ENCODE measurements around the gene ZNF611. TPM values are rescaled to one million over a fixed set of nuclear protein-coding genes. Genes with fewer than 3 reads are reported as not detected.

The ZNF611 gene
- polyA plus RNA-seq, 1 of the 3 experiments (the other 2 are of a cell fraction), result 2.6 TPM

- TF ChIP-seq SMC3 (IDR thresholded peaks at IDR 0.05; ENCODE audit: low read depth, low read length), result no peak
- no peak for TF ChIP-seq NFIC (IDR thresholded peaks at IDR 0.05; ENCODE audit: borderline replicate concordance)
- no peak for TF ChIP-seq SIN3A (IDR thresholded peaks at IDR 0.05; ENCODE audit: borderline replicate concordance, low read depth, low read length)
- TF ChIP-seq FOXM1 (IDR thresholded peaks at IDR 0.05; ENCODE audit: low read depth), result no peak
- no peak for TF ChIP-seq ELF1 (IDR thresholded peaks at IDR 0.05)
- no peak for TF ChIP-seq USF2 (IDR thresholded peaks at IDR 0.05; ENCODE audit: borderline replicate concordance, low read depth, low read length)
- TF ChIP-seq EZH2phosphoT487 (IDR thresholded peaks at IDR 0.05; ENCODE audit: borderline replicate concordance, low read depth), result no peak
- no peak for TF ChIP-seq GATA2 (CRISPR knock-in tag; IDR thresholded peaks at IDR 0.05)
- TF ChIP-seq RAD21 (IDR thresholded peaks at IDR 0.05; ENCODE audit: low read length), result no peak
- no peak for TF ChIP-seq IRF3 (IDR thresholded peaks at IDR 0.05; ENCODE audit: low read depth, low read length)
- no peak for TF ChIP-seq ZBTB33 (IDR thresholded peaks at IDR 0.05; ENCODE audit: borderline replicate concordance, low read depth)
- TF ChIP-seq FOXJ3 (CRISPR knock-in tag; IDR thresholded peaks at IDR 0.05), result no peak
These were observed 81.7 kb downstream of the ZNF611 start for GRCh38 chr19:52653161-52653560.

More at GRCh38 chr19:52653161-52653560, 81.7 kb downstream of the ZNF611 start:
- peaks cover 0 to 5% of the 10 kb centered on the region in 2 experiments; a peak in 1 of 4 replicates for H3K4me1 ChIP-seq (ENCODE audit: control insufficient read depth in 1 of 2, insufficient read depth in 2 of 2, low read depth in 1 of 2, low read length in 1 of 2)
- H3K9me2 ChIP-seq, result no peaks in the 10 kb centered on the region
- DNase-seq, result no peak
- ChIA-PET POLR2A (no interaction called here), CTCF (interaction anchor here (1.2 kb wide), 1 partner anchor 13 kb away, joined by 3 read pairs; no protein-coding TSS in a partner anchor)
- no peak overlapping the region for H2AFZ ChIP-seq (ENCODE audit: low read depth)
- 80% methylated on average over 4 of the region's 4 CpGs for WGBS (ENCODE audit: low lambda C conversion rate)
- H3K27ac ChIP-seq (ENCODE audit: low read depth in 2 of 2, low read length in 1 of 2), result no peak overlapping the region
- no peaks in the 10 kb centered on the region for H3K27me3 ChIP-seq (ENCODE audit: insufficient read depth)
- no peaks in the 10 kb centered on the region for H4K20me1 ChIP-seq (ENCODE audit: insufficient read depth)
- H3K4me2 ChIP-seq, result no peak overlapping the region
- peaks cover 6% of the 10 kb centered on the region for H3F3A ChIP-seq (replicated peaks; ENCODE audit: insufficient read depth)
- no peaks in the 10 kb centered on the region for H3K79me2 ChIP-seq (ENCODE audit: insufficient read depth)
- H3K4me3 ChIP-seq (ENCODE audit: low read depth in 2 of 2, low read length in 1 of 2), result no peak overlapping the region
- no peak overlapping the region for H3K9ac ChIP-seq
- H3K36me3 ChIP-seq (replicated peaks in 1 of 2; ENCODE audit: control insufficient read depth in 1 of 2, insufficient read depth in 2 of 2, low read length in 1 of 2), result peaks cover 7 to 59% of the 10 kb centered on the region in 2 experiments
- no peaks in the 10 kb centered on the region for H3K9me3 ChIP-seq

Other genes starting within 250 kb of the ZNF611 start
- 3.3 and 4.4 TPM in 2 replicates for gene ZNF808, start 207.4 kb downstream of the ZNF611 start, polyA plus RNA-seq (2012; rRNA removed)
- gene ZNF701, start 164.8 kb downstream of the ZNF611 start, polyA plus RNA-seq (2012; rRNA removed), result 3.8 and 7.4 TPM in 2 replicates
- gene ZNF83, start 96.7 kb downstream of the ZNF611 start, polyA plus RNA-seq (2012; rRNA removed), result 30.1 and 60.6 TPM in 2 replicates
- gene ZNF600, start 51.7 kb upstream of the ZNF611 start, polyA plus RNA-seq (2012; rRNA removed), result 9.9 and 12.3 TPM in 2 replicates
- 4.8 and 6.5 TPM in 2 replicates for gene ZNF28, start 86.6 kb upstream of the ZNF611 start, polyA plus RNA-seq (2012; rRNA removed)
- gene ZNF468, start 122.6 kb upstream of the ZNF611 start, polyA plus RNA-seq (2012; rRNA removed), result 7.8 and 11.2 TPM in 2 replicates
- 6.9 and 14.2 TPM in 2 replicates for gene ZNF320, start 162.6 kb upstream of the ZNF611 start, polyA plus RNA-seq (2012; rRNA removed)
- gene ZNF888, start 188.4 kb upstream of the ZNF611 start, polyA plus RNA-seq (2012; rRNA removed), result 0.46 and 0.83 TPM in 2 replicates
- gene ZNF816, start 227.8 kb upstream of the ZNF611 start, polyA plus RNA-seq (2012; rRNA removed), result 1.8 and 2.5 TPM in 2 replicates

Data from SK-N-SH (cell line).